SH-SY5Y (cell line): ENCODE data around the gene ITGAX.

Experiments
- GATA2 ChIP-seq: IDR thresholded peaks from 2 replicates; pipeline ENCODE4 v1.6.1; 2011; ENCODE audit warnings: mild to moderate bottlenecking, low read depth, low read length
- GATA3 ChIP-seq: IDR thresholded peaks from 2 replicates; pipeline ENCODE4 v1.6.1; 2011; ENCODE audit warnings: low read depth, mild to moderate bottlenecking, low read length, moderate library complexity

ITGAX gene

GRCh38 chr16:31333686-31334649, 21.0 kb upstream of the ITGAX start:
- TF ChIP-seq GATA2 (no peak), GATA3 (no peak)

GRCh38 chr16:31334934-31335333, 20.0 kb upstream of the ITGAX start:
- TF ChIP-seq GATA3 (no peak), GATA2 (no peak)

GRCh38 chr16:31335431-31335830, 19.5 kb upstream of the ITGAX start:
- no peak for TF ChIP-seq GATA3
- TF ChIP-seq GATA2: no peak

- TF ChIP-seq GATA3: no peak
- no peak for TF ChIP-seq GATA2
These were observed 10.3 kb upstream of the ITGAX start for GRCh38 chr16:31344712-31345111.

- TF ChIP-seq GATA2 (no peak), GATA3 (no peak)
These were observed 7.5 kb upstream of the ITGAX start for GRCh38 chr16:31347445-31347844.

GRCh38 chr16:31348579-31348978, 6.4 kb upstream of the ITGAX start:
- no peak for TF ChIP-seq GATA3
- no peak for TF ChIP-seq GATA2

- TF ChIP-seq GATA3 (no peak), GATA2 (no peak)
These were observed 4.5 kb upstream of the ITGAX start for GRCh38 chr16:31350275-31351005.

- TF ChIP-seq GATA3: no peak
These were observed 3.6 kb upstream of the ITGAX start for GRCh38 chr16:31351246-31351941.

- TF ChIP-seq GATA2 (no peak), GATA3 (no peak)
These were observed 3.0 kb upstream of the ITGAX start for GRCh38 chr16:31351942-31352325.

- TF ChIP-seq GATA3 (no peak), GATA2 (no peak)
These were observed 2.4 kb upstream of the ITGAX start for GRCh38 chr16:31352376-31353115.

GRCh38 chr16:31355431-31356100, 590 bp downstream of the ITGAX start:
- TF ChIP-seq GATA3: no peak
- TF ChIP-seq GATA2: no peak

GRCh38 chr16:31356566-31357323, 1.8 kb downstream of the ITGAX start:
- TF ChIP-seq GATA2 (no peak), GATA3 (no peak)

- TF ChIP-seq GATA3: no peak
- TF ChIP-seq GATA2: no peak
These were observed 2.5 kb downstream of the ITGAX start for GRCh38 chr16:31357324-31358109.
